DOHH2 (cell line): ENCODE results near the gene DACH1.

ENCODE experiments used
- CTCF ChIP-seq: fragments of 200-600 bp; sonication (generic); IDR thresholded peaks from one replicate; pipeline ENCODE4 v1.5.1; 2014; ENCODE audit warnings: antibody characterized with exemption, mild to moderate bottlenecking, low read depth, low read length; ENCODE audit not compliant: poor library complexity, severe bottlenecking
- EZH2phosphoT487 ChIP-seq: fragments of 200-600 bp; sonication (generic); IDR thresholded peaks from 2 replicates; pipeline ENCODE4 v1.6.1; 2017; ENCODE audit warnings: borderline replicate concordance, mild to moderate bottlenecking, antibody characterized with exemption, low read length, moderate library complexity, mixed read lengths

GRCh38 chr13:71852736-71853135 lies 14.3 kb downstream of the DACH1 start:
- TF ChIP-seq CTCF, result no peak
- TF ChIP-seq EZH2phosphoT487, result no peak
